HUDEP-2 (cell line): ENCODE data around the gene ABCA13.

ENCODE experiments used
- DNase-seq, 76 experiments: peaks; one replicate each; lab custom pipeline; 2025; ENCODE audit not compliant: unreplicated experiment in 76 of 76; lab: John Stamatoyannopoulos, UW

ABCA13 gene

DNA sequence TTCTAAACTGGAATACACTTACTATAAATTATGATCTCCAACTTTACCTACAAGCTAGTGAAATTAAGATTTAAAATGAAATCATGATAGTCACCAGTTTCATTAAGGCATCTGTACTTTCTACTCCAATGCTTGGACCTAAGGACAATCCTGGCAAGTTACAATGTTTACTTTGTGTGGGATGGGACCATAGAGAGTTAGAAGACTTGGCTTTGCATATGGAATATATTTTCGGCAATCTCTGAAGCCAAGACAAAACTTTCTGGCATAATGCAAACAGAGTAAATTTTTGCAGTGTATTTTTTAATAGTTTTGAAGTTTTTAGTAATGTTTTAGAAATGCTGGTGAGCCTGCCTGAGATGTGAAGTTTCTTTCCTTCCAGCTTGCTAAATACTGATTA, 248.9 kb downstream of the ABCA13 start:
- no peak for DNase-seq

DNA sequence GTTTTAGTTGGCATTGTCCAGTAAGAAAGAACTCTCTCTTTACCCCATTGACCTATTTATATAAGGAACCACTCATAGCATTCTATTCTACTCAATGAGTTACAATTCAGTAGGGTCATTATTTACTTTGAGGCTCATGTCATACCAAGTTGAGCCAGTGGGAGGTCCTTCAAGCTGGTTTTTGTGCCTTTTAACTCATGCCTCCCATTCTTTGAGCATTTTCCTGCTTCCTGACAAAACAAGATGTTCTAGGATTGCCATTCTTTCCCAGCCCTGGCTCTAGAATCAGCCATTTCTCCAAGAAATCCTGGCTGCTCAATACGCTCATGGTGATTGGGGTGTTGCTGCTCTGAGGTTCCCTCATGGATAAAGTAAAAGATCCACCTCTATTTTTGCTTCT, 250.1 kb downstream of the ABCA13 start:
- no peak for DNase-seq

DNA sequence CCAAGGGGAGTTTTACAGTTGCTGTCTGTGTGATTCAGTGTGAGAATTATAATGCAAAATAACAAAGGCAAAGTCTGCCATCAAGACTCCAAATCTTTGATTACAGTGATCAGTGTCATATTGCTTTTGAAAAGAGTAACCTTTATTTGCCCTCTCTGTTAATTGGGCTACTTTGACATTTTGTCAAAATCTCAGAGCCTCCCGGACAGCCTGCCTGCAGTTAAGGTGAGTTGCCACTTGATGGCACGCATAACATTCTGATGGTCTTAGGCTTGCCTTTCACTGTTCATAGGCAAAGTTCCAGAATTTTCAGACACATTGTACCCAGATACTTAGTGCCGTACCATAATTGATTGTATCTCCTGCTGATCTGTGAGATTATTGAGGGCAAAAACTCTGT, 253.5 kb downstream of the ABCA13 start:
- DNase-seq = peak in 12 of 76 experiments; percentile 0 to 13 (median 4)

DNA sequence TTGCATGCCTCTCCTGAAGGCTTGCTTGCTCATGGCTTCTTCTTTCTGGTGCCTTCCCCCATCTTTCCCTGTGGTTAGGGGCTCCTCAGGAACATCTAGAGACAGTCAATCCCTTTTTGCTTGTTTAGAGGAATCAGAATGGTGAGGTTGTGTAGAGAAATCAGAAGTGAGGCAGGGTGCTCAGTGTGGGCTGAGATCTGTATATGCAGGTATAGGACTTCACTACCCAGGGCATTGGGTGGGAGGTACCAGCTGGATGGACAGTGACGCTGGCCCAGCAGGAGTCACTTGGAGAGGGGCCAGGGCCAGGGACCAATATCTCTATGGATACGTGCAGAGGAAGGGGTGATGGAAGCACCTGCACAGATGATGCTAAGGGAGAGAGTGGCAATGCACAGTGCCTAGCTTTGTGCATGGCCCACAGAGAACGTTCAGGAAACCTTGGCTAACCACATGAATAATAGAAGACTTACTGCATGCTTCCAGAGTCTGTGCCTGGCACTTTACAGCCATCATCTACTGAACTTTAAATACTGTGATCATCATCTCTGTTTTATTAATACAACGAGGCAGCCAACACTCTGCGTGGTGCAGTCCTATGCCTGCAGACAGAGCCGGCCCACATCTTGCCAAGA, 255.2 kb downstream of the ABCA13 start:
- no peak for DNase-seq

DNA sequence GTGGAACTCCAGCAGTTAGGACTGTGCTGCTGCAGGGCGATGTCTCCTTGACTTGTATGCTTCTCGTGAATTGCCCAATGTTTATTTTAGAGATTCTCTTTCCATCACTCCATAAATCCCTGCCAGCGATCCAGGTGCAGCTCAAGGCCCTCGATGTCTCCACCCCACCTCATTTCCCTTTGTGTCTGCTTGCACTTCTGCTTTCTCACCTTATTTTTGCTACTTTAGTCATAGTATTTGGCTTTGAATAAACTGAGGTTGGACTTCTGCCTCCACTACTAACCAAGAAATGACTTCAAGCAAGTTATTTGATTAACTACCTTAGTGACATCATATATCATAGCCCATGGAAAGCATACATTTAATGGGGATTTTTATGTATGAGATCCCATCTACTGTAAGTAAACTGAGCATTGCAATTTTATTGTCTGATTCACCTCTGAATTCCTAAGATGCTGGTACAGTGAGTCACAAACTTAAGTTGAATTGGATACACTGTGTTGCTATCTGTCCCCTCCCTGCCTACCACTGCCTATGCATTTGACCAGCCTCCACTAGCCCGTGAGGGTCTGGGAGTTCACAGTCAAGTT, 255.8 kb downstream of the ABCA13 start:
- DNase-seq = no peak

DNA sequence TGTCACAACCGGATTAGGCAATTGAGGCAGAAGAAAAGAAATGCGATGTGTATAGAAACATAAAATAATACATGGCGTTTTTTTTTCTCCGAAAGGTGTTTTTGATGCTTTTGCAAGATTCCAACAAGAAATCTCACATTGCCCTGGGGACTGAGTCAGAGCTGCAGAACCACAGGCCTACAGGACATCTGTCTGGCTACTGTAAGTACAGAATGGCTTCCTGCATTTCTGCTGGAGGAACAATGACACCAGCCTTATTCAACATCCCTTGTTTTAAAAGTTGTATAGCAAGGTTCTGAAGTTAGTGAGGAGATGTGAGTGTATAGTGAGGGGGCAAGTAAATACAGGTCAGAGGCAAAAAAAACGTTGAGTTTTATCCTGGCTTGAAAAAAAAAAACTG, 256.4 kb downstream of the ABCA13 start:
- no peak for DNase-seq

DNA sequence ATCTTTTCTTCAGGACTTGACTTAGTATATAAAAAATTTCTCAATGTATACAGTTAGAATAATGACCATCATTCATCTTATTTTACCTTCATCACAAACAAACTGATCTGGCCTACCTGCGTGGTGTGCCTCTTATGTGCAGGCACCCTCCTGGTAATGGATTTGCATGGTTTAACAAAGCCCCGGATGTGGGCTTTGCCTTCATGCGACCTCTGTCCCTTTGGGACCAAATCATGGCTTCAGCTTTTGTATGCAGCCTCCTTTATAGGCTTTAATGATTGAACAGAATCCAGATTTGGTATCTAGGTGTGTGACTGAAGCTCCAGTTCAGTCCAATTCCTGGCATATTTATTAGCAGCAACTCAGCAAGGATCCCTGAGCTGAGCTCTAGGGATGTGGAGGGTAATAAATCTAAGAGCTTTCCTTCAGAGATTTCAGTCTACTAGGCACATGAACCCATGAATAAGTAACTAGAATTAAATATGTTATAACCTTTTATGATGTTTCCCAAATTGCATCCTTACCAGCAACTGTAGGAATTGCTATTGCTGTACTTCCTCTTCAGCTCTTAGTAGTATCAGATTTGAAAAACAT, 256.9 kb downstream of the ABCA13 start:
- no peak for DNase-seq

DNA sequence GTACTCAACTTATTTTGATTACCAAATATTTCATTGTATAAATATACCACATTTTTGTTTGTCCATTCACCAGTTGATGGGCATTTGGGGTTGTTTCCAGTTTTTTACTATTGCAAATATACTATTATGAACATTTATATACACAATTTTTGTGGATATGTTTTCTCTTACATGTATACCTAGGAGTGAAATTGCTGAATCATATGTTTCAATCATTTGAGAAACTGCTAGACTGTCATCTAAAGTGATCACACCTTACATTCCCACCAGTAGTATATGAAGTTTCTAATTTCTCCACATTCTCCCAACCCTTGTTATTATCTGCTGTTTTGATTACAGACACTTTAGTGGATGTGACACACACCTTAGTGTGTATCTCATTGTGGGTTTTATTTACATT, 257.9 kb downstream of the ABCA13 start:
- DNase-seq = no peak

DNA sequence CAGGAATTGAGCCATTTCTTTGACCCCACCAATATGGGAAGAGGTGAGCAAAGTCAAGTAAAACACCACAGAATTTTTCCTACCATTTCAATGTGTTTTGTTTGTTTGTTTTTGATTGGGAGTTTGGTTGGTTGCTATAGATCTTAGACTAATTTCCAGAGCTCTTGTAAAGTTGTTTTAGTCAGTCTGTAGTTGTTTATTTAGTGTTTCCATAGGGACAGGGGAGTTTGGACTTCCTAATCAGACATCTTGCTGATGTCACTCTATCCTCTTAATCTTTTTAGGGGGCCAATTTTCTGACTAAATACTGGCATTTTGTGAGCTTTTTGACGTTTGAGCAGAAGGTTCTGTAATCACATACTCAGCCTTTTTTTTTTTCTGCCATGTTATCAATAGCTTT, 266.9 kb downstream of the ABCA13 start:
- no peak for DNase-seq

DNA sequence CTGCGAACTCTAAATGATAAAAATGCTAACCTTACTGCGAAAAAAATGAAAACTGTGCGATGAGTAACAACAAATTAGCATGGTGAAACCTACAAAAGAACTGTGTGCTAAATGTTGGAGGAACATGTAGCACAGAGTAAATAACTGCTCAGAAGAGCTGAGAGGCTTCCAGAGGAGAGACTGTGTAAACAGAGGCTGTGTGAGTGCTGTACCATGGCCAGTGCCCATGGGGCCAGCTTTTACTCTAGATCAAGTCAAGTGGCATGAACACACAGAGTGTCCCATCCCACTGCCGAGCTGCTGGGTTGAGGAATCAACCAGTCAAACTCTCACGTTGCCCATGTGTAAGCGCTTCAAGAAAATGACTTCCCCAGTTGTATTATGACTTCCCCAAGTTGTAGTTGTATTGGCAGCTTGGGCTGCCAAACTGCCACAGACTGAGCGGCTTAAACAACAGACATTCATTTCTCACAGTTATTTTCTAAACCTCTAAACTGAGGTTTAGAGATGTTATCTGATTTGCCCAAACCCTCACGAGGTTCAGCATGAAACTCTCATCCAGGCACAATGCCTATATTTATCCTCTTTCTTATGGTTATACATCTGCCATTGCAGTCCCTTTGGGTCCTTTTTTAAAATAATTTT, 270.7 kb downstream of the ABCA13 start:
- DNase-seq = no peak

DNA sequence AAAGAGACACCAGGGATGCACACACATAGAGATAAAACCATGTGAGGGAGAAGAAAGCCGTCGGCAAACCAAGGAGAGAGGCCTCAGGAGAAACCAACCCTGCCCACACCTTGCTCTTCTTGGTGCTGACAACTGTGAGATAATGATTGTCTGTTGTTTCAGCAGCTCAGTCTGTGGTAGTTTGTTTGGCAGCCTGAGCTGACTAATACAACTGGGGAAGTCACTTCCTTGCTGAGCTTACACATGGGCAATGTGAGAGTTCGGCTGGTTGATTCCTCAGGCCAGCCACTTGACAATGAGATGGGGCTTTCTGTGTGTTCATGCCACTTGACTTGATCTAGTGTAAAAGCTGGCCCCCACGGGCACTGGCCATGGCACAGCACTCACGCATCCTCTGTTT, 271.8 kb downstream of the ABCA13 start:
- no peak for DNase-seq

DNA sequence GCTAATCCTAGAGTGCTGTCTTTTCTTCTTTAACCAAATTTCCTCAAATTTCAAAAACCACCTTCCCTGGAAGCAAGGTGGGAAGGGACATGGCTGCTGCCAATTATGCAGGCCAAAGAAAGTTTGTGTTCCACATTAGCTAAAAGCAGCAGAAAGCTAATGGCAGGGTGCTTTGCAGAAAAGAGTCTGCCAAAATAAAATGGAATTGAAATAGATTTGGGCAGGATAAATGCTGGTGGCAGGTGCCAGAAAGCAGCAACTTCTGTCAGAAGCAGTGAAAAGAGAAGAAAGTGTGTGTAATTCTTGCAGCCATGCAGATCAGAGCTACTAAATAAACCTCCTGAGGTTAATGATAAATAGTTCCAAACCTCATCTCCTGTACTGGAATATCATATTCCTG, 275.5 kb downstream of the ABCA13 start:
- no peak for DNase-seq

DNA sequence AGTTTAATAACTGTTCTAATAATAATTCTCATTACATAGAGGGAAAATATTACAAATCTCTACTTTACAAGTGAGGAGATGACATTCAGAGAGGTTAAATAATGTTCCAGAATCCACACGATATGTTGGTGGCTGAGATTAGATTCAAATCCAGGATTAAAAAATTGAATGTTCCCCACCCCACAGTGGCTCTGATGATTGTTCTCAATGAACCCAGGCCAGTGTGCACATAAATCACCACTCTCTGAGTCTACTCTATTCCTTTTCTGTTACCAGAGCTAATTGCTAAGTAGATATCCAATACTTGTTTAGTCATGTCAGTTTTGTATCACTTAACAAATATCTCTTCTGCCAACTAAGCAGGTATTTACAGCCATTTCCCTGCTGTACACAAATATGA, 281.0 kb downstream of the ABCA13 start:
- no peak for DNase-seq

DNA sequence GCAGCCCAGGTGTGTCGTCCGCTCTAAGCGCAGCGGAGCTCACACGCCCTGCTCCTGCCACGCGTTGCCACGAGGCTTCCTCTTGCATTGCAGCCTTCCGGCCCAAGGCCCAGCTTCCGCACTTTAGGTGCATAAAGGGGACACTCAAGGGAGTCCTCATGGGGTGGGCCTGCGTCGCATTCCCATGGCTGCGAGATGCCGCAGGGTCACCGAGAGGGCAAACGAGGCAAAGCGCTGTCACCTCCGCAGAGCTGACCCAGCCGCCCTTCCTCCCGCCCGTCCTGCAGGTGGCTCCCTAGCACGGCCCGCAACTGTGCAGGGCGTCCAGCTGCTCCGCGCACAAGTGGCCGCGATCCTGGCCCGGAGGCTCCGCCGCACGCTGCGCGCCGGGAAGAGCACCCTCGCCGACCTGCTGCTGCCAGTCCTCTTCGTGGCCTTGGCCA, 283.5 kb downstream of the ABCA13 start:
- no peak for DNase-seq

DNA sequence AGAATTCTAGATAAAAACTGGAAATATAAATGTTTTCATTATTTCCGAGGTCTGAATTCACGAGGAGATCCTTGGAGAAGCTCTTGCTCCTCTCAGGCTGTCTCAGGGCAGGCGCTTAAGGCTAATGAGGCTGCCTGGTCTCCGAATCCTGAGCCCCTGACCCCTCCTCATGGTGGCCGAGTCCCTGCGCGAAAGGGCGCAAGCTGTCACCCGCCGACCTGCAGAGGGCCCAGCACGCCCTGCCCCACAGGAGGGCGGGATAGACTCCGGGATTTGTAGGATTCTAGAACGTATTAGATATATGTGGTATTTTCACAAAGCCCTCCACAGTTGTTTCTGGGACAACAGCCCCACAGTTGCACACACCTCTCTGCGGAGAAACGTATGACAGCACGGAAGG, 284.1 kb downstream of the ABCA13 start:
- DNase-seq = no peak

DNA sequence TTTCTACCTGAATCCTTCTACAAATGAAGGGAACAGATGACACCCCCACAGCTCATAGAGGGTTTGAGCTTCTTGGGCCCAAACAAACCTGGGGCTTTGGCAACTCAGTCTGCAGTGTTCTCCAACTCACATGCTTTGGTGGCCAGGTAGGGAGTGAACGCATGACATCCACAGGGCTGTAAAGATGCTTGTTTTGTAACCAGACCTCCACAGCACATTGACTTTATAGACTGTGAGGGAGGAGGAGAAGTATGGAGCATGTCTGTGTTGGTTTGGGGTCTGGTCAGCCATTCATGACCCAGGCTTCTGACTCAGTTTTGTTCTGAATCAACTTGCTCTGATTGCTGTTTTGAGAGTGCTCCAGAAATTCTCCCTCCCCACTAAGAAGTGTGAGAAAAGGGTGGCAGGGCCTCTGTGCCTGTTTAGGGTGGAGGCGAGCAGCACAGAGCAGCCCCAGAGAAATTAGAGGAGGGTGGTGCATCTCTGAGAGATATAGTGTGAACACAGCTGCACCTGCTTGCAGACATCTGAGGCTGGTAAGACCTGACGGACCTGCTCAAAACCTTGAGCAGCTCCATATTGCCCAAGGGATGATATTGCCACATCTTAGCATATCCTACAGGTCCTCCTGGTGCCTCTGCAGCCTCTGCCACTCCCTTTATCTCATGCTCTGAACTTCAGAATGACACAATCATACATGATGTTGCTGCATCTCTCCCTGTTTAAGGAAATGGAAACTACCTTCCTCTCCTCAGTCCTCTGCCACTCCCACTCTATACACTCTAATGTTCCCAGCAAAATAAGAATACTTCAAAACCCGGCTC, 287.7 kb downstream of the ABCA13 start:
- DNase-seq = no peak

DNA sequence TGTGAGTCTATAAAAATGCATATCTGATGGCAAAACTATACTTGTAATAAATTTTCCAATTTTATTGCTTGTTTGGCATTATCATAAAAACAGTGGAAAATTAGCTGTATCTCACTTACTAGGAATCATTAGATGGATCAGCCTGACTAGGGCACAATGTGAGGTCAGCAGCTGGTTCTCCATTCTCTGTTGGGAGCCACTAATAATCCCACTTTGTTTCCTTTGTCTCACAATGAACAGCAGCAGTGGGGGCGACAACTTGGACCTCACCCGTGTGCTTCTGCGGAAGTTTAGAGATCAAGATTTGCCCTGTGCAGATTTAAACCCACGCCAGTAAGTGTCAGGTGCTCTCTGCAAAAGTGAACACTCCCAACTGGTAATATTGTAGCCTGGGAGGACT, 295.5 kb downstream of the ABCA13 start:
- no peak for DNase-seq

DNA sequence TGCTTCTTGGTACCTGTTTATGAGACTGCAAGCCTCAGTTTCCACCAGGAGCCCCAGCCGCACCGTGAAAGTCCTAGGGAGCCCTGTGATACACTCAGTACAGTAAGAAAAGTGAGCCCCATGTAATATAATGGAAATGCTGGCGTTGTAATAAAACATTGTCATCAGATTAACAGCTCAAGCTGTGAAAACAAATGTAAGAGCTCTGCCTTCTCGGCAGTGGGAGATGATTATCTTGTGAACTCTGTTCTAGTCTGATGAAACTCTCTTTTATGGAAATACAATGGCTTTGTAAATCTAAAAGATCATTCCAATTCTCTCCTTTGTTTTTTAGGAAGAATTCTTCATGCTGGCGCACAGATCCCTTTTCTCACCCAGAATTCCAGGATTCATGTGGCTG, 299.9 kb downstream of the ABCA13 start:
- DNase-seq = no peak

DNA sequence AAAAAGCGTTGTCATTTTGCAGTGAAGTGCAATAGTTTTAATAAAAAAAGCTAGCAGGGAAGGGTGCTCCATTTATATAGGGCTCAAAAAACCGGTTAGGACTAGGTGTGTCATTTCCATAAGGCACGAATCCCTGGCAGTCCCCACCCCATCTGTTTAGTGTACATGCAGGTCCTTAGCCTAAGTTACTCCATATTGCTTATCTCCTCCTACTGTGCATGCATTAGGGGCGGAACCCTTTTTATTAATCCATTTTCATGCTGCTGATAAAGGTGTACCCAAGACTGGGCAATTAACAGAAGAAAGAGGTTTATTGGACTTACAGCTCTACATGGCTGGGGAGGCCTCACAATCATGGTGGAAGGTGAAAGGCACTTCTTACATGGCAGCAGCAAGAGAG, 301.4 kb downstream of the ABCA13 start:
- DNase-seq = no peak

DNA sequence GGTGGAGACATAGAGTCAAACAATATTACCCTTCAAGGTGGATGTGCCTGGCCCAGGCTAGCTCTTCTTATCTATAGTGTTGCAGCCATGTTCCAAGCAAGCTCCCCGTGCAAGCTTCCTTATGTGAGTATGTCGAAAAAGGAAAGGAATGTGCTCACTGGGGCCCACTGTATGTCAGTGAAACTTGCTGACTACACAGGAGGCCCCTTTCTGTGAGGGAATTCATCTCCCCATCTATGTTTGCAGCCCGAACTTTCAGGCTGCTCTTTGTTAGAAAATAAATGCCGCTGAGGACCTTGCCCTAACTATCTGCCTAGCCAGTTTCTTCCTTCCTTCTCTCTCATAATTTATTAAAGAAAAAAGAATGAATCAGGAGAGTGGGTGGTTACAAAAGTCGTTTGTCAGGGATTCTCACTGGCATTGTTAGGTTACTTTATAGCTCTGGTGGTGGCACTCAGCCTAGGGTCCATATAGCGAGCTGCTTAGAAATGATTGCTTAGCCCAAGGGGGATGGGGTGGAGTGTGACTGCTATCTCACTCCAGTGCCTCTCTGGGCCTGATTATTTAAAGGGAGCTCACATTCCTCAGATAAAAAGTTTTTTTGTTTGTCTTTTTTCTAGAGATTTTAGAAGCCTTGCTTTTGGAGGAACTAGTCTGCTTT, 302.1 kb downstream of the ABCA13 start:
- DNase-seq = no peak

DNA sequence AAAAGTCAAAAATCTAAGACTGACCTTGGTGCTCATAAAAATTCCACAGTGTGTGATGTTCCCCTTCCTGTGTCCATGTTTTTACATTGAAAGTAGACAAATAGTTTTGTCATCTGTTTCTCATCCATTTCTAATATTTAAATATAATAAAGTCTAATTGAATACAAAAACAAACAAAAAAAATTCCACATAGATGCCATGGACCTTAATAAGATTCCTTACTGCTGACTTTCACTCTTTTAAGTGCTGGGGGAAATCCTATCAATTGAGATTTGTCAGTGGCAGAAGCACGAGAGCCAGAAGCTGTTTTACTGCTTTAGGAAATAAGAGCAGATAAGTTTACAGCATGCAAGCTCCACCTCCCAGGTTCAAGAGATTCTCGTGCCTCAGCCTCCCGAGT, 310.0 kb downstream of the ABCA13 start:
- no peak for DNase-seq
